GM21515 (cell line): Measurements from ENCODE around the gene CHGA.

ENCODE experiments used
- ATAC-seq: cut with Tn5 transposase; IDR thresholded peaks from one replicate; pipeline ENCODE4 v1.9.1; 2021; ENCODE audit not compliant: unreplicated experiment

CHGA gene

GRCh38 chr14:92942976-92943710 lies 20.2 kb downstream of the CHGA start:
- ATAC-seq: no peak

- no peak for ATAC-seq
These were observed 21.1 kb downstream of the CHGA start for GRCh38 chr14:92943855-92944570.

- ATAC-seq: no peak
These were observed 22.0 kb downstream of the CHGA start for GRCh38 chr14:92944976-92945375.

GRCh38 chr14:92945544-92945943 lies 22.6 kb downstream of the CHGA start:
- no peak for ATAC-seq

DNA sequence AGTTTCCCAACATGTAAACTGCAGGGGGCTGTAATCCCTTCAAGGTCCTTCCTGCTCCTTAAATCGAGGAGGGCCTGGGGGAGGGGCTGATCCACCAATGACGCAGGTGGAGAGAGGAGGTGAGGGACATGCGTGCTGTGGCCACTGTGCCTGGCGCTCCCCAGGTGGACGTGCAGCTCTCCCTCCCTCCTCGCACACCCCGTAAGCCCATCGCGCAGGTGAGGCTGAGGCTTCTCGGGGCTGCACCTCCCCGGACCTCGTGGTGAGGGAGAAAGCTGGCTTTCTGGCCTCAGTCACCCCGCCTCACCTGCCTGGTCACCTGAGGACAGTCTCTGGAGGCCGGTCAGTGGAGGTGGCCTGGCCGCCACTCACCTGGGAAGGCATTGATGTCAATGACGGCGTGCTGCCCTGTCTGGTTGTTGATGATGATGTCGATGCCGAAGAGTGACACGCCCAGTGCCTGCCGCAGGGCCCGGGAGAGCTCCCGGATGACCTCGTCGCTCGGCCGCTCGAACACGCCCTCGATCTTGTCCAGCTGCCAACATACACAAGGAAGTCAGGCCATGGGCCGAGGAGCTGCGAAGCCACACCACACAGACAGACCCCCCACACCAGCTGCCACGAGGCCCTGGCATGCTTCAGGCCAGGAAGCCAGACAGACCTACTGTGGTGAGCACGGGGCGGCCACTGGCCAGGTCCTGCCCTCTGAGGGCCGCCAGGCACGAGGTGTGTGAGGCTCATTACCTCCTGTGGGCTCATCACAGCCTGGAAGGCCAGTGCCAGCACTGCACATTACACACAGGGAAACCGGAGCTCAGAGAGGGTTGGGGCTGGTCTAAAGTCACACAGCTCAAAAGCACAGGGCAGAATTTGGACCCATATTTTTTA lies 23.3 kb downstream of the CHGA start:
- ATAC-seq: no peak

DNA sequence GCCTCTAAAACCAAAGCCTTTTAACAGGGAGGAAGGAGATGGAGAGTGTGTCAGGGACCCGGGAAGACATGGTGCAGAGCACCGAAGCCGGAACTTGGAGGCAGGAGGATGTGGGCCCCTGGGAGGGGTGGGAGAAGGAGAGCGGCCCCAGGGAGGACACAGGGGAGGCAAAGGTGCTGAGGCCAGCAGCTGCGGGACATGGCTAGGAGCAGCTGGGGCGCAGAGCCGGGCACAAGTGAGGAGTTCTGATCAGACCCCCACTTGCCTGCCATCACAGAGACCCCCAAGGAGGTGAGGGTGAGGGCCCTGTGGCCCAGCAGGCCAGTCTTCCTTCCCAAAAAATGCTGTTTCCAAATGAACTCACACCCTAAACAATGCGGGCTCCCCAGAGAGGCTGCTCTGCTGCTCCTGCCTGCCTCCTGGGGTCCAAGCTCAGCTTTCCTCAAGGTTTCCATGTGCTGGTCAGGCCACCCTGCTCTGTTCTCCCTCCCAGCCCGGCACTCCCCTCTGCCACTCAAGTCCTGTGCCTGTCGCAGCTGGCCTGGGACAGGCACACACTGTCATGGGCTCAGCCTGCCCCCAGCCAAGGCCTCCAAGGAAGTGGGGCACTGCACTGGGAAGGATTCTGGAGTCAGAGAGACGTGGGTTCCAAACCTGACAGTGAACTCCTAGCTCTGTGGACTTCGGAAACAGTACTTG lies 24.0 kb downstream of the CHGA start:
- no peak for ATAC-seq

DNA sequence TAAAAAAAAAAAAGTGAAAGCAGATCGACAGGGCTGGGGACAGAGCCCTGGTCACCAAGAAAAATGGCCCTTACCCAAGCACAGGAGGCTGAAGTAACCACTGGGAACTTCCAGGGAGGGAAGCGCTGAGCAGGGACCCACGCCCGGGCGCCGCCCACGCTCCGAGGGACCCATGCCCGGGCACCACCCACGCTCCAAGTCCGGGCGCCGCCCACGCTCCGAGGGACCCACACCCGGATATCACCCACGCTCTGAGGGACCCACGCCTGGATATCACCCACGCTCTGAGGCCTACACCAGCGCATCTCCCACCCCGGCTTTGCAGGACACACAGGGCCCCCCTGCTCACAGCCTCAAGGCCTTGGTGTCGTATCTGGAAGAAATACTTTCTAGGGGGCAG lies 25.7 kb downstream of the CHGA start:
- no peak for ATAC-seq

- ATAC-seq: no peak
These were observed 26.7 kb downstream of the CHGA start for GRCh38 chr14:92949496-92950192.

DNA sequence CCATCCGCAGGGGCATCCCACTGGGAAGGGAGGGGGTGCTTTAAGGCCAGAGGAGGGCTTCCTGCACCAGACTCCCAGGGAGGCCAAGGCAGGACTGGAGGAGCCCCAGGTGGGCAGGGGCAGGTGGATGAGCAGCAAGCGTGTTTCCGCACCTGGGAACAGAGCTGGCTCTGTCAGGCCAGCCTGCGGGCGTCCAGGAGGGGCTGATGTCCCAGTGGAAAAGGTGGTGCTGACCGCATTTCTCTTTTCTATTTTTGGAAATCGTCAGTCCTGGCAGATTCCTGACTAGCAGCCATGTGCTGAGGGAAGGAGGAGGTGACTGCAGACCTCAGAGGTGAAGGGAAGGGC lies 27.2 kb downstream of the CHGA start:
- ATAC-seq: no peak

DNA sequence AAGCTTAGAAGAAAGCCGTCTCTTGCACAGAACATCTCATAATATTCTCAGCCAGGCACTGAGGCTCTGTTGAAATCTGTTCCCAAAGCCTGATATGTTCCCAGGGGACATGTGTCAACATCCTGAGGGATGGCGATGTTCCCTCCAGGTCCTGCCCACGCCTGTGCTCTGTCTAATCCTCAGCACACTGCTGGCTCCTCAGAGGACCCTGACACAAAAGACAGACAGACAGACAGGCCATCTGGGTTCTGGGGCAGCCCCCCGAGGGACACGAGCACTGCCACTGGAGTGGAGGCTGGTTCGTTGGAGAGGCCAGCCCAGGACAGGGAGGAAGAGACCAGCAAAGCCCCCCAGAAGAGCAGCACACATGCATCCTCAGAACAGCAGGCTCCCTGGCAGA lies 27.8 kb downstream of the CHGA start:
- no peak for ATAC-seq

DNA sequence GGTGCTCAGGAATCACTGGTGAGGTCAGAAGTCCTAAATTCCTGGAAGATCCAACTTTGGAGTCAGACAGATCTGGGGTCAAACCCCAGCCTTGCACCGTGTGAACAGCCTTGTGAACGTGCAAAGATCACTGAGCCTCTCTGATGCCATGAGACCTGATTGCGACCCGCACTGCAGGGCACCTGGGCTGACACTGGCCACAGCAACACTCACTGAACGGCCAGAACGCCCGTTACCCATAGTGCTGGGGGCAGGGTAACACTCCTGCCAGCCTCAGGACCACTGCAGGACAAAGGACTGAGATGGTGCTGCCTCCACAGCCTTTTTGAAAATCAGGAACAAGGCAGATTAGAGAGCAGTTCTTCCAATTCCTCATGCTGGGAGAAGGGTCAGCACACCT lies 28.3 kb downstream of the CHGA start:
- ATAC-seq: no peak

DNA sequence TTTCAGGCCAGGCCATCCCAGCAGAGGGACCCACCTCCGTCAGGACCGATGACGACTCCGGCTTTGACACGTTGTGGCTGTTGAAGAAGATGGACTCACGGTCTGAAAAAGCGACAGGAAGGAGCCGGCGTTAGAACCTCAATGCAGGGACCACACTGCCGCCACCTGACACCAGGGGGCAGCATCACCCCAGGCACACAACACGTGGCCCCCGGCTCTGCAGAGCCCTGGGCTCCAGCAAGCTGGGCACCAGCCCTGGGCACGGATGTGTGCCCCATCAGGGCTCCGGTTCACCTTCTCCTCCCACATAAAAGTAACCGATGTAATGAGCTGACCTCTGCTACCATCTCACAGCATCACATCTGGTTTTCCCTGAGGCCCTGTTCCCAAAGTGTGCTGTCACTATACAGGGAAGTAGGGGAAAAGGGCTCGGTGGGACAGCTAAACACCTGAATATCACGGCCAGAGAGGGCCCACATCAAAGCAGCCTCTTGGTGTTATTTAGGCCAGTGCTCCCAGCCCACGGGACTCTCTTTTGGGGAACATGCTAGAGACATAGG lies 29.0 kb downstream of the CHGA start:
- no peak for ATAC-seq

DNA sequence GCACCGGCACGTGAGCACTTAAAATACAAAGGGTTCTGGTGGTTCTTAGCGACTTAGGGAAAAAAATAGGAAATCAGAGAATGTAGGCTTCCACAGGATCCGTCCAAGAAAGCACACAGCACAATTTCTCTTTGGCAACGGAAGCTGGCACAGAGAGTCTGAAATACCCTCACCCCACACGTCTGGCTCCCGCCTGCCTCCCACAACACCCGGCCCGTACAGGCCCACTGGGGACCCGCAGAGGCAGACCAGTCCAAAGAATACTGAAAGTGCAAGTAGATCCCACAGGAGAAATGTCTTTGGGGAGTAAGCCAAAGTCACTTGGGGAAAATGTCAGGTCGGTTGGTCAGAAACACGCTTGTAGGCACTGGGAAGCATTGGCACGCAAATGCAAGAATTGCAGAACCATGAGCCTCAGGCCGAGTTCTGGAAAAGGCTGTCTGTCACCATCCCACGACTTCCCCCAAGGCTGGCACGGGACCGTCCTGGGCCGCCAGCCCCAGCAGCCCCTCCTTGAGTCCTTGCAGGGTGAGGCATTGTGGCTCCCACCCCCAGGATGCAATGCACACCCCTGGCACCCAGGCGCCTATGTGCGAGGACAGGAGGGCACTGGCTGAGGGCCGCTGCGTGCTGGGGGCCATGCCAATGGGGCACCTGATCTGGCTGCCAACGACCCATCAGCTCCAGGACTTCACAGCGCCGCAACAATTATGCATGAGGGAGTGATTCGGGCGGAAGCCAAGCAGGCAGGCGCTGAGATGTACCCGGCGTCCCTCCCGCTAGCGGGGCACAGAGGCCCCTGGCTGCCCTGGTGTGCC lies 29.7 kb downstream of the CHGA start:
- ATAC-seq: no peak

GRCh38 chr14:92953526-92953925 lies 30.6 kb downstream of the CHGA start:
- no peak for ATAC-seq

DNA sequence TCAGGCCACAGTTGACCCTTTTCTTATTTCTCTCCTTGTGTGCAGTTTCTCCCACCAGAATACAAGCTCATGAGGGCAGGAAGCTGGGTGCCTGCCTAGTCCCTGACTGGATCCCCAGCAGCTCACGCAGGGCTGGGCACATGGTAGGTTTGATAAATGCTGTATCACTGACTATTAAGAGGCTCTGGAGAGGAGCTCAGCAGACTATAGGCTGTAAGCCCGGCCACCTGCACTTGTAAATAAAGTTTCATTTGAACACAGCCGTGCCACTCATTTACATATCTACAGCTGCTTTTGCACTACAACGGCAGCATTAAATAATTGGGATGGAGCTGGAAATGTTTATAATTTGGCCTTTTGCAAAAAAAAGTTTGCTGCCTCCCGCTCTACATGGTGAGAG lies 32.0 kb downstream of the CHGA start:
- ATAC-seq: no peak

DNA sequence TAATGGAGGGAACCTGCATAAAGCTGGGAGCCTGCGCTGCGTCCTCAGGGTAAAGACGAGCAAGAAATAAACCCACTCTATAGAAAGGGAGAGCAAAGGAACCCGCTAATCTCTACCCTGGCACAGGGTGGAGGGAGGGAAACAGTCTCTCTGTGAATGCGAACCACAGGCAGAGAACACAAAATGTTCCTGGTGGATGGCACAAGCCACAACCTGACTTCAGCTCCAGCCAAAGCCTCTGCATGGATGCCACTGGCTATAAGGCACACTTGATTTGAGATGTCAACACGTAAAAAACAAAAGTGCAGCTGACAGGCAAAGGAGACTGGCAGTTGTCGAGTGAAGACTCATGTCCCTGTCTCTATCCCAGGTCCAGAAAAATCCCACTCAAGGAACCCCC lies 32.4 kb downstream of the CHGA start:
- ATAC-seq: no peak

DNA sequence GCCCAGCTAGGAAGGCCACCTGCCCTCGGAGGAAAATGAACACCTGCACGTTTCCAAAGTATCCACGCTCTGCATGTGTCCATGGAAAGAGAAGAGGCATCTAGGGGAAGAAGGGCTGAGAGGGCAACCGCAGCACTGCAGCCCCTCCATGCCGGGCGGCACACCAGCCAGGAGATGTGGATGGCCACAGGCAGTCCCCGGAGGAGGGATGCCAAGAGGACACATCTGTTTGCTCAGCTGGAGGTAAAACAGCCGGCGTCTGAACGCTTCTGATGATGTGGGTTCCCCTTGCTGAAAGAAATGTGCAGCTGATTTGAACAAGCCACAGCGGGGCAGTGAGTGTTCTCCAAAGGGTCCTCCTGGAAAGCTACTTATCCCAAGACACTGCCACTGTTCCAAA lies 34.0 kb downstream of the CHGA start:
- ATAC-seq: no peak

DNA sequence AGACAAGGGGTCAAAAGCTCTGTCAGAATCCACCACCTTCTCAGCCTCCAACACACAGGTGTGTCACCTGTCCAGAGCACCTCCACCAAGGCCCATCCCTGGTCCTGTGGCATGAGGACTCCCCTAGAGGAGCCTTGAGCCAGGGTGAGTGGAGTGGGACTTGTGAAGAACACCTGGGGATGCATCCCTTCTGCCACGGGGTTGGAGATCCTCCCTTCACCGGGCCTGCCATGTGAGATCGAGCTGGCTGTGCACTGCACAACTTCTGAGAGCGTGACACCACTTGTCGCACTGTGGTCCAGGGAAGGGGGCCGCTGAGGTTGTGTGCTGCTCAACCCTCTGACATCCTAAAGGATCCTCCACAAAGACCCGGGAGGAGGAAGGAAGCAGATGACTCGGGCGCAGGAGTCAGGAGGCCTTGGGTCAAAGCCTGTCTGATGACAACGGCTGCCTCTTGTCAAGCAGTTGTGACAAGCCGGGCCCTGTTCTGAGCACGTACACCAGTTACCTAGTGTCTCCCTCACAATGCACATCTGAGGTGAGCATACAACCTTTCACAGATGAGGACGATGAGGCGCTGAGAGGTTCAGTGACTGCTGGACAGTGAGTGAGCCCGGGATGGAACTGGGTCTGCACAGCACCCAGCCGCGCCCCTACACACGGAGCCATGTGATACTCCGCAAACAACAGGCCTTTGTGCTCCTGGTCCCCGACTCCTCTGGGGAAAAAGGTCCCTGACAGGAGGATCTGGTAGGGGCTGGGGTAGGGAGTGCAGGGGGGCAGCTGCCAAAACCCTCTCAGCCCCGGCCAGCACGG lies 35.6 kb downstream of the CHGA start:
- ATAC-seq: no peak

DNA sequence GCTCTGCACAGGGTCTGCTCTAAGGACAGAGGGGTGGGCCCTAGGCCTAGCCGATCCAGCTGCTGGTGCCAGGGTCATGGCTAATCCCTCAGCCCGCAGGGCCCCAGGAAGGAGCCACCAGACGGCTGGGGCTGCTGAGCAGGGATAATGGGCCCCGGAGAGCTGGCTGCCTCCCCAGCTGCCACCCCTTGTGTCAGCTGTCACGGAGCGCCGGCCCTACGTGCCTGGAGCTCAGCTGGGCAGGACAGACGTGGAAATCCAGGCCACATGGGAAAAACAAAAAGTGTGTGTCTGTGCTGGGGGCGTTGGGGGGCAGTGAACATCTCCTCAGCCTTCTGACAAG lies 36.2 kb downstream of the CHGA start:
- ATAC-seq: no peak
